Nephron (organoid): Measurements from ENCODE around the gene BABAM2.
A peak's percentile ranks its signal among the peaks of the same experiment; 100 is the strongest.

ENCODE experiments used
- H3K27ac Mint-ChIP-seq, 3 experiments: 2 replicates each; pipeline ENCODE4 v1.8.0; 2020; ENCODE audit warnings: mixed read lengths in 3 of 3, mild to moderate bottlenecking in 2 of 3, moderate library complexity in 1 of 3
- H3K27me3 Mint-ChIP-seq: 2 replicates; pipeline ENCODE4 v1.8.0; 2021; ENCODE audit warnings: low read depth, mild to moderate bottlenecking, moderate library complexity, mixed read lengths
- H3K36me3 Mint-ChIP-seq: 2 replicates; pipeline ENCODE4 v1.8.0; 2020; ENCODE audit warnings: low read depth, mixed read lengths
- H3K4me1 Mint-ChIP-seq: 2 replicates; pipeline ENCODE4 v1.8.0; 2020; ENCODE audit warnings: mixed read lengths
- H3K4me3 Mint-ChIP-seq, 3 experiments: 2 replicates each; pipeline ENCODE4 v1.8.0; 2020; ENCODE audit warnings: mild to moderate bottlenecking in 3 of 3, mixed read lengths in 3 of 3, moderate library complexity in 2 of 3
- H3K9me3 Mint-ChIP-seq: 2 replicates; pipeline ENCODE4 v1.8.0; 2020; ENCODE audit warnings: mixed read lengths
- CTCF ChIP-seq, 3 experiments: fragments of 200-600 bp; sonication (generic); IDR thresholded peaks; one replicate each; pipeline ENCODE4 v1.5.0; 2021; ENCODE audit warnings: antibody characterized with exemption in 3 of 3; ENCODE audit not compliant: unreplicated experiment in 3 of 3

The BABAM2 gene

GRCh38 chr2:28355521-28356094 is 465.1 kb downstream of the BABAM2 start:
- Mint-ChIP-seq H3K36me3 (no peaks in the 10 kb centered on the region), H3K27me3 (peaks cover 6% of the 10 kb centered on the region), H3K4me3 (no peak overlapping the region), H3K9me3 (no peaks in the 10 kb centered on the region), H3K4me1 (peaks cover 35% of the 10 kb centered on the region), H3K27ac (peak overlapping the region; percentile 66 to 94 (median 92))
- TF ChIP-seq CTCF (IDR thresholded peaks at IDR 0.05; ENCODE audit: unreplicated experiment in 3 of 3): no peak

- Mint-ChIP-seq H3K4me3 (no peak overlapping the region), H3K9me3 (no peaks in the 10 kb centered on the region), H3K27ac (peak overlapping the region; percentile 66 to 94 (median 92)), H3K36me3 (no peaks in the 10 kb centered on the region), H3K4me1 (peaks cover 39% of the 10 kb centered on the region), H3K27me3 (peaks cover 12% of the 10 kb centered on the region)
- no peak for TF ChIP-seq CTCF (IDR thresholded peaks at IDR 0.05; ENCODE audit: unreplicated experiment in 3 of 3)
These were observed 465.8 kb downstream of the BABAM2 start for GRCh38 chr2:28356095-28356911.

GRCh38 chr2:28357055-28357454 is 466.5 kb downstream of the BABAM2 start:
- H3K27ac Mint-ChIP-seq: peak overlapping the region; percentile 11 to 92 (median 83)
- peaks cover 36% of the 10 kb centered on the region for H3K4me1 Mint-ChIP-seq

GRCh38 chr2:28357948-28358667 is 467.6 kb downstream of the BABAM2 start:
- peaks cover 38% of the 10 kb centered on the region for H3K4me1 Mint-ChIP-seq
- H3K4me3 Mint-ChIP-seq: no peak overlapping the region
- H3K36me3 Mint-ChIP-seq: no peaks in the 10 kb centered on the region
- H3K27ac Mint-ChIP-seq: no peak overlapping the region
- no peak for TF ChIP-seq CTCF (IDR thresholded peaks at IDR 0.05; ENCODE audit: unreplicated experiment in 3 of 3)
- peaks cover 11% of the 10 kb centered on the region for H3K27me3 Mint-ChIP-seq
- H3K9me3 Mint-ChIP-seq: no peaks in the 10 kb centered on the region

More at GRCh38 chr2:28357055-28357454, 466.5 kb downstream of the BABAM2 start:
- TF ChIP-seq CTCF (IDR thresholded peaks at IDR 0.05; ENCODE audit: unreplicated experiment in 3 of 3): no peak
- H3K9me3 Mint-ChIP-seq: no peaks in the 10 kb centered on the region
- H3K27me3 Mint-ChIP-seq: peaks cover 12% of the 10 kb centered on the region
- H3K4me3 Mint-ChIP-seq: no peak overlapping the region
- H3K36me3 Mint-ChIP-seq: no peaks in the 10 kb centered on the region

- H3K27me3 Mint-ChIP-seq: peaks cover 11% of the 10 kb centered on the region
- no peak for TF ChIP-seq CTCF (IDR thresholded peaks at IDR 0.05; ENCODE audit: unreplicated experiment in 3 of 3)
- H3K4me1 Mint-ChIP-seq: peaks cover 42% of the 10 kb centered on the region
- no peaks in the 10 kb centered on the region for H3K9me3 Mint-ChIP-seq
- H3K36me3 Mint-ChIP-seq: no peaks in the 10 kb centered on the region
- H3K4me3 Mint-ChIP-seq: no peak overlapping the region
- peak overlapping the region in 2 of 3 experiments; percentile 11 to 42 for H3K27ac Mint-ChIP-seq
These were observed 468.2 kb downstream of the BABAM2 start for GRCh38 chr2:28358668-28359201.
